ENCODE data around the gene ALDH8A1. TPM values are rescaled to one million over a fixed set of nuclear protein-coding genes. Genes with fewer than 3 reads are reported as not detected.

ALDH8A1 gene
- polyA plus RNA-seq, 1 donor (not counting 4 experiments of a cell fraction or from before 2014, with no cell fraction given): 0.66 TPM

GRCh38 chr6:134936931-134937330 lies 13.0 kb downstream of the ALDH8A1 start:
- FAIRE-seq (peak; percentile 79), DNase-seq (ENCODE audit: low read depth, low spot score) (peak; percentile 32)
- Histone ChIP-seq H3K4me3 (ENCODE audit: control insufficient read depth in 2 of 3, extremely low read depth in 1 of 3, insufficient read depth in 2 of 3, low read depth in 1 of 3, low read length in 3 of 3) (no peak overlapping the region), H3K9me3 (ENCODE audit: control insufficient read depth, low read depth, low read length) (no peaks in the 10 kb centered on the region), H3K9ac (ENCODE audit: control insufficient read depth, extremely low read depth, insufficient read depth, low read length) (peak overlapping the region; percentile 19), H2AFZ (ENCODE audit: control insufficient read depth, low read length) (peak overlapping the region; percentile 47), H3K4me1 (ENCODE audit: control insufficient read depth, extremely low read depth, insufficient read depth, low read length) (peaks cover 17% of the 10 kb centered on the region), H4K20me1 (ENCODE audit: control insufficient read depth, extremely low read depth, insufficient read depth, low read length) (no peaks in the 10 kb centered on the region), H3K36me3 (ENCODE audit: control insufficient read depth in 2 of 2, extremely low read depth in 1 of 2, insufficient read depth in 2 of 2, low read length in 2 of 2) (no peaks in the 10 kb centered on the region), H3K27me3 (ENCODE audit: control insufficient read depth, extremely low read depth, insufficient read depth, low read length) (no peaks in the 10 kb centered on the region), H3K4me2 (ENCODE audit: control insufficient read depth, extremely low read depth, insufficient read depth, low read depth, low read length) (peak overlapping the region; percentile 9), H3K79me2 (ENCODE audit: control insufficient read depth, insufficient read depth, low read length) (no peaks in the 10 kb centered on the region), H3K27ac (ENCODE audit: control insufficient read depth, insufficient read depth, low read length) (peak overlapping the region; percentile 45), H3K9me1 (ENCODE audit: control insufficient read depth, extremely low read depth, insufficient read depth, low read length) (no peaks in the 10 kb centered on the region)
- no peak for TF ChIP-seq EZH2 (IDR thresholded peaks at IDR 0.05; ENCODE audit: low read length)
- TF ChIP-seq CTCF (optimal IDR thresholded peaks at IDR 0.05 in 1 of 3, IDR thresholded peaks at IDR 0.05 in 1 of 3, conservative IDR thresholded peaks at IDR 0.05 in 1 of 3; ENCODE audit: extremely low read depth in 1 of 3, insufficient read depth in 2 of 3, low read length in 3 of 3): no peak
- dilution Hi-C loops (cut with MboI; ENCODE audit: extremely low pct_ligation_motif_present, low sequenced_read_pairs): no loop called here

DNA sequence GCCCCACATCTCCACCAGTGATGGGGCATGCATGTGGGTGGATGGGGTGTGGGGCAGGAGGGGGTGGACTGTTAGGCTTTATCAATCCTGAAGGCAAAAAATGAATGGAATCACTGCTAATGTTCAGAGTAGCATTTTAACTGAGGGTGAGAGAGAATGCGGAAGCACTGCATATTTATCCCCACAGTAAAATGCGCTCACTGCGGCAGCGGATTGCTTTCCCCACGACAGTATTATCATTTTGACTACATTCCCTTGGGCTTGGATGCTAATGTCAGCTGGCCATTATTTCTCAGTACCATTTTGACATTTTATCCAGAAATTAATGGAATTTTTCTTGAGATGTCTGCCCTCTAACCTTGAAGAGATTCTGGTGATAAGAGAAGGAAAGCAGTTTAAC lies 13.4 kb downstream of the ALDH8A1 start:
- dilution Hi-C loops (cut with MboI; ENCODE audit: extremely low pct_ligation_motif_present, low sequenced_read_pairs): no loop called here
- TF ChIP-seq CTCF (optimal IDR thresholded peaks at IDR 0.05 in 1 of 3, IDR thresholded peaks at IDR 0.05 in 1 of 3, conservative IDR thresholded peaks at IDR 0.05 in 1 of 3; ENCODE audit: extremely low read depth in 1 of 3, insufficient read depth in 2 of 3, low read length in 3 of 3): no peak
- TF ChIP-seq EZH2 (IDR thresholded peaks at IDR 0.05; ENCODE audit: low read length): no peak
- H2AFZ ChIP-seq (ENCODE audit: control insufficient read depth, low read length): peak overlapping the region; percentile 47
- H3K9me3 ChIP-seq (ENCODE audit: control insufficient read depth, low read depth, low read length): no peaks in the 10 kb centered on the region
- DNase-seq (ENCODE audit: low read depth, low spot score) (no peak), FAIRE-seq (no peak)
- H3K9ac ChIP-seq (ENCODE audit: control insufficient read depth, extremely low read depth, insufficient read depth, low read length): peak overlapping the region; percentile 19
- peaks cover 17% of the 10 kb centered on the region for H3K4me1 ChIP-seq (ENCODE audit: control insufficient read depth, extremely low read depth, insufficient read depth, low read length)
- peak overlapping the region; percentile 9 for H3K4me2 ChIP-seq (ENCODE audit: control insufficient read depth, extremely low read depth, insufficient read depth, low read depth, low read length)
- H3K27ac ChIP-seq (ENCODE audit: control insufficient read depth, insufficient read depth, low read length): peak overlapping the region; percentile 45
- H3K27me3 ChIP-seq (ENCODE audit: control insufficient read depth, extremely low read depth, insufficient read depth, low read length): no peaks in the 10 kb centered on the region
- H3K36me3 ChIP-seq (ENCODE audit: control insufficient read depth in 2 of 2, extremely low read depth in 1 of 2, insufficient read depth in 2 of 2, low read length in 2 of 2): no peaks in the 10 kb centered on the region
- H4K20me1 ChIP-seq (ENCODE audit: control insufficient read depth, extremely low read depth, insufficient read depth, low read length): no peaks in the 10 kb centered on the region
- no peaks in the 10 kb centered on the region for H3K9me1 ChIP-seq (ENCODE audit: control insufficient read depth, extremely low read depth, insufficient read depth, low read length)
- no peak overlapping the region for H3K4me3 ChIP-seq (ENCODE audit: control insufficient read depth in 2 of 3, extremely low read depth in 1 of 3, insufficient read depth in 2 of 3, low read depth in 1 of 3, low read length in 3 of 3)
- no peaks in the 10 kb centered on the region for H3K79me2 ChIP-seq (ENCODE audit: control insufficient read depth, insufficient read depth, low read length)

All from keratinocyte (primary cell).